RWPE1 (cell line): ENCODE measurements around the gene DET1.
A peak's percentile ranks its signal among the peaks of the same experiment; 100 is the strongest.
"Not testable (repeated sequence)": the region's sequence is repeated elsewhere in the genome, so short reads cannot be mapped to it uniquely, and the experiment has no call there.

ENCODE experiments used
- CTCF ChIA-PET: fragments of 350-600 bp; sonication (Branson Sonifier 250); formaldehyde crosslinking; extraction: SDS; loops from one replicate; lab custom pipeline; 2021; lab: Yijun Ruan, JAX
- POLR2A ChIA-PET: fragments of 400-600 bp; formaldehyde crosslinking; extraction: SDS; loops from one replicate; lab custom pipeline; 2020; ENCODE audit warnings: antibody characterized with exemption; ENCODE audit not compliant: low non-redundant PET; lab: Yijun Ruan, JAX
- DNase-seq: peaks from one replicate; pipeline ENCODE4 v3.0.0; 2012; ENCODE audit warnings: low spot score
- H3K27ac ChIP-seq: fragments of 450-650 bp; 2 replicates; pipeline ENCODE4 v1.5.1; 2017
- TF ChIP-seq, protein P1 (sequence below): fragments of 450-650 bp; conservative IDR thresholded peaks from 2 replicates; pipeline ENCODE4 v1.5.1; 2017; ENCODE audit warnings: low read depth, mild to moderate bottlenecking

The DET1 gene

DNA sequence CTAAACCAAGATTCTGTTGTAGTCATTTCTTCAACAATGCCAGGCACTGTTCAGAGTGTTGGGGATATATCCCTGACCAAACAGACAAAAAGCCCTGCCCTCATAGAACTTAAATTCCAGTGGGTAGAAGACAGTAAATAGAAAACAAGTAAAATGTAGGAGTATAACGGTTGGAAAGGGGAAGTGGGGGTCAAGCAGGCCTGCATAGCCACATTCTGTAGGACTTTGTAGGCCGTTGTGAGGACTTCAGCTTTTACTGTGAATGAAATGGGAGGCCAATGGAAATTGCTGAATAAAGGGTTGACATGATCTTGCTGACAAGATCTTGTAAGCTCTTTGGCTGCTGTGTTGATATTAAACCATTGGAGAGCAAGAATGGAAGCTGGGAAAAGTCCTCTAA, 77.2 kb downstream of the DET1 start:
- POLR2A ChIA-PET = no interaction called here
- DNase-seq = no peak
- TF ChIP-seq, protein P1, sequence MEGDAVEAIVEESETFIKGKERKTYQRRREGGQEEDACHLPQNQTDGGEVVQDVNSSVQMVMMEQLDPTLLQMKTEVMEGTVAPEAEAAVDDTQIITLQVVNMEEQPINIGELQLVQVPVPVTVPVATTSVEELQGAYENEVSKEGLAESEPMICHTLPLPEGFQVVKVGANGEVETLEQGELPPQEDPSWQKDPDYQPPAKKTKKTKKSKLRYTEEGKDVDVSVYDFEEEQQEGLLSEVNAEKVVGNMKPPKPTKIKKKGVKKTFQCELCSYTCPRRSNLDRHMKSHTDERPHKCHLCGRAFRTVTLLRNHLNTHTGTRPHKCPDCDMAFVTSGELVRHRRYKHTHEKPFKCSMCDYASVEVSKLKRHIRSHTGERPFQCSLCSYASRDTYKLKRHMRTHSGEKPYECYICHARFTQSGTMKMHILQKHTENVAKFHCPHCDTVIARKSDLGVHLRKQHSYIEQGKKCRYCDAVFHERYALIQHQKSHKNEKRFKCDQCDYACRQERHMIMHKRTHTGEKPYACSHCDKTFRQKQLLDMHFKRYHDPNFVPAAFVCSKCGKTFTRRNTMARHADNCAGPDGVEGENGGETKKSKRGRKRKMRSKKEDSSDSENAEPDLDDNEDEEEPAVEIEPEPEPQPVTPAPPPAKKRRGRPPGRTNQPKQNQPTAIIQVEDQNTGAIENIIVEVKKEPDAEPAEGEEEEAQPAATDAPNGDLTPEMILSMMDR = no peak
- no peak overlapping the region for H3K27ac ChIP-seq
- CTCF ChIA-PET = interaction anchor here (0.7 to 1.3 kb wide), 2 partner anchors 15 to 189 kb away, joined by 4 to 7 read pairs; no protein-coding TSS in a partner anchor

DNA sequence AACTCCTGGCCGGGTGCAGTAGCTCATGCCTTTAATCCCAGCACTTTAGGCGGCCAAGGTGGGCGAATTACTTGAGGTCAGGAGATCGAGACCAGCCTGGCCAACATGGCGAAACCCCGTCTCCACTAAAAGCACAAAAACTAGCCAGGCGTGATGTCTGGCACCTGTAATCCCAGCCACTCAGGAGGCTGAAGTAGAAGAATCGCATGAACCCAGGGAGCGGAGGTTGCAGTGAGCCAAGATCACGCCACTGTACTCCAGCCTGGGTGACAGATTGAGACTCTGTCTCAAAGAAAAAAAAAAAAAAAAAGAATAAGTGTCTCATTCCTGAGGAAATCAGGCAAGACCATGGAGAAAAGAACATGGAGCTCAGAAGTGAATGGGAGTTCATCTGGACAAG, 77.8 kb downstream of the DET1 start:
- H3K27ac ChIP-seq, POLR2A ChIA-PET, DNase-seq: not testable (repeated sequence)
- CTCF ChIA-PET = interaction anchor here (0.5 to 0.7 kb wide), 2 partner anchors 19 to 189 kb away, joined by 3 to 7 read pairs; no protein-coding TSS in a partner anchor

DNA sequence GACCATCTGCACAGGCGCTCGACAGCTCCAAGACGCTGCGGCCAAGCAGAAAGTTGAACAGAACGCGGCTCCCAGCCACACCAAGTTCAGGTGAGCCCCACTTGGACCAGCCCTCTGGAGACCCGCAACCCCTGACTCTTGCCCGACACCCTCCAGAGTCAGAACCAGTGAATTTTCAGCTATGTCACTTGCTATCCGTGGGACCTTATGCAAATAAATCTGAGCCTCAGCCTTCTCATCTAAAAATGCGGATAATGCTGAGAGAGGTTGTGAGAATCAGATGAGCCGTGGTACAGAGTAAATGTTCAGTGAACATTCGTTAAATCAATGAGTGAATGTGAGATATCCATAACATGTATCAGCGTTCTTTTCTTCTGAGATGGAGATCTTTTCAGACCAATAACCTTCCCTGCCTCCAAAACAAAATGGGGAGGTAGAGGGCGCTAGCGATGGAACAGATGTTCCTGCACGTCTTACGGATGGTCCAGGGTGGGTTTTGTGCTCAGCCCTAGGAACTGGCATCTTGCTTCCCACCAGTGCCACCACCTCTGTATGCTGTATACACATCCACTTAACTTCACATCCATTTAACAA, 78.4 kb downstream of the DET1 start:
- no peak for DNase-seq
- TF ChIP-seq, protein P1 = peak; percentile 47
- ChIA-PET CTCF (interaction anchor here (0.5 to 1.4 kb wide), 4 partner anchors 13 to 146 kb away, joined by 3 to 6 read pairs (median 4); no protein-coding TSS in a partner anchor), POLR2A (no interaction called here)
- peak overlapping the region; percentile 79 for H3K27ac ChIP-seq

DNA sequence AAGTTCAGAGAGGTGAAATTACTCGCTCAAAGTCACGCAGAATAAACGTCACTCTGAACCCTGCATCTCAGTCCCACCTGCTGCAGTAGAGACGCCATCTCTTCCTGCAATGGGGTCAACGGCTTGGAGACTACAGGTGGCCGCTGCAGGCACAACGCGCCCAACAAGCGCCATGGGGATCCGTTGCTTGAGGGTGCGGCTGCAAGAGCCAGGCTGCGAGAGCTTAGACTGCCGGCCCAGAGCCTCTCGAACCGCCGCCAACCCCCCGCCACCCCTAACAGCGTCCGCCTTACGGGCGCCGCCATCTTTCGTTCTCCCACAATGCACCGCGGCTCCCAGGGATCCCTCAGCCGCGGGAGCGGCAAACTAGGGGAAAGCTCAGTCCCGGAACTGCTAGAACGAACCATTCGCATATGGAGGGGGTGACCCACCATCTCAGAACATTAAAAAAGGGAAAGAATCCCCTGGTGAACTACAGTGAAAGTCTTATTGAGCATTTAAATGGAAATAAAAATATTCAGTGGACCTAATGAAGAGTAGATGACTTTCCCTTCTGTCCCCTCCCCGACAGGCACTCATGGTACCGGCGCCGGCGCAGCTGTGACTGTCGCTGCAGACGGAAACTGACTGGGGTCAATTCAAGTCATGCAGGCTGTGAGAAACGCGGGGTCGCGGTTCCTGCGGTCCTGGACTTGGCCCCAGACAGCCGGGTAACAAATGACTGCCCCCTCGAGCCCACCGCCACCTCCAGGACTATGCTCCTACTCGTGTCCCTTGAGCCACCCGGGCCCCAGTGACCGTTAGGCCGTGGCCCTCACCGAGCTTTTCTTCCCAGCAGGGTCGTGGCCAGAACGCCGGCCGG, 79.2 kb downstream of the DET1 start, which contains the start of the genes MRPL46 and MRPS11:
TSS of gene MRPL46 (minus strand) at position 316 of the 862 bp plus-strand sequence. CDS start at position 305, 11 bp downstream.
TSS of gene MRPS11 (plus strand) at position 636 of the 862 bp plus-strand sequence. CDS start at position 646, 10 bp downstream.
- CTCF ChIA-PET = interaction anchor here (0.6 to 1.4 kb wide), 4 partner anchors 12 to 440 kb away, joined by 3 to 6 read pairs (median 4); no protein-coding TSS in a partner anchor
- peak within 1 kb of the TSS; percentile 79 for H3K27ac ChIP-seq
- POLR2A ChIA-PET = no interaction called here
- DNase-seq = peak; percentile 93
- TF ChIP-seq, protein P1 = no peak

DNA sequence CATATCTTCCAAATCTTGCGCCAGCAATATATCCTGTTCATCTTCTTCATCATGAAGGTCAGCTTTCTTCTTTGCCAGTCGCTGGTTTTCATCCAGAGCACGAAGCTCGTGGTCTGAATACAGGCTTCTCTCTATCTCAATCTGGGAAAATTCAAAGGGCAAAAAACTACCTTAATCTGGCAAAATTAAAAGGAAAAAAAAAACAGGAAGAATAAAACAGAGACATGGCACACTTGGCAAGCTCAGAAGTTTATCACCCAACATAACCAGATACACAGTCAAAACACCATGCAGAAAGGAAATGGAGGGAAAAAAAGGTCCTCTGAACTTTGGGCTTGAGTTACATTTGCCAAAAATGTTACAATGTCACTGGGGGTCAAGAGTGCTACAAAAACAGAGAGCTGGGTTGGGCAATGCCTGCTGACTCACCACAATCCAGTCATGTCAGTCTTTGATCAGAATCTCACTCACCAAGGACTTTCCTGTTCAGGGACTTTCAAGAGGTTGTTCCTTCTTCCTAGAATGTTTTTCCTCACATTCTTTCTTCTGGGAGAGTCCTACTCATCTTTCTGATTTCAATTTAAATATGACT, 80.8 kb downstream of the DET1 start:
- POLR2A ChIA-PET = no interaction called here
- CTCF ChIA-PET = interaction anchor here (0.6 to 1.1 kb wide), 2 partner anchors 29 to 149 kb away, joined by 3 read pairs; no protein-coding TSS in a partner anchor
- H3K27ac ChIP-seq = no peak overlapping the region
- TF ChIP-seq, protein P1 = no peak
- peak; percentile 61 for DNase-seq

DNA sequence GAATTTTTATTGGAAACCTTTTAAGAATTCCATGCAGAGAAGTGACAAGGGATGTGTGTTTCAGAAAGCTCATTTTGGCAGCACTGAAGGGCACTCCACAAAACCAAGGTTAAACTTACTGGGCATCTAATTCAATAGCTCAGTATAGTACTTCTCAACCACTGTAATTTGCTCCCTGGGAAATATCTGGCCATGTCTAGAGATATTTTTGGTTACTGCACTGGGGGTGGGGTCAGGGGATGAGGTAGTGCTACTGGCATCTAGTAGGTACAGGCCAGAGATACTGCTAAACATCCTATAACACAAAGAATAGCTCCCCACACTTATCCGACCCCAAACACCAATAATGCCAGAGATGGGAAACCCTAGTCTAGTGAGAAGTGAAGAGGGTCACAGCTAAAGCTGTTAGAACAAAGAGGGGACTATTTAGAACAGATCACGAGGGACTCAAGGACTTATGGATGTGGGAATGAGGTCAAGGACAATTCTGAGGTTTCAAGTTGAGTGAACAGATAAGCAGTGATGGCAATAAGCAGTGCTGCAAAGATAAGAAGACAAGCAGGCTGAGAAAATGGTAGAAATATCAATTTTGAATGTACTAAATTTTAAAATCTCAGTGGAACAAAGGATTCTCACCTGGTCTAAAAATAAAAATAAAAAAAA, 82.5 kb downstream of the DET1 start:
- CTCF ChIA-PET = no interaction called here
- DNase-seq = no peak
- H3K27ac ChIP-seq = no peak overlapping the region
- POLR2A ChIA-PET = no interaction called here
- TF ChIP-seq, protein P1 = no peak
